Gastroesophageal sphincter (tissue), 4 donors: ENCODE data around the gene FAM32A. TPM values are rescaled to one million over a fixed set of nuclear protein-coding genes. Genes with fewer than 3 reads are reported as not detected.

Source experiments
- ATAC-seq: fragments of 150-250 bp; one replicate; pipeline ENCODE4 v1.9.1; 2016; ENCODE audit warnings: mild to moderate bottlenecking, moderate library complexity
- H3K27ac ChIP-seq, 4 donors: fragments of 200-600 bp; sonication (generic) in 3 of 4; 1 replicate in 3 of 4; 2 replicates in 1 of 4; pipeline ENCODE4 v1.5.1; 2016 to 2019
- H3K27me3 ChIP-seq: fragments of 200-600 bp; sonication (generic); one replicate; pipeline ENCODE4 v1.5.1; 2019
- H3K36me3 ChIP-seq, 2 donors: fragments of 200-600 bp; sonication (generic); one replicate each; pipeline ENCODE4 v1.5.1; 2019; ENCODE audit warnings: control low read depth in 1 of 2
- H3K4me1 ChIP-seq, 3 donors: fragments of 200-600 bp; sonication (generic); 1 replicate in 2 of 3; 2 replicates in 1 of 3; pipeline ENCODE4 v1.5.1; 2016 to 2019; ENCODE audit warnings: control low read depth in 2 of 3
- H3K4me3 ChIP-seq, 2 donors: fragments of 200-600 bp; sonication (generic); one replicate each; pipeline ENCODE4 v1.5.1; 2019; ENCODE audit warnings: mild to moderate bottlenecking in 1 of 2, moderate library complexity in 1 of 2
- H3K9me3 ChIP-seq, 3 donors: fragments of 200-600 bp; sonication (generic); one replicate each; pipeline ENCODE4 v1.5.1; 2017 to 2019; ENCODE audit warnings: control low read depth in 2 of 3
- EP300 ChIP-seq: sonication (generic); formaldehyde crosslinking; IDR thresholded peaks from one replicate; pipeline ENCODE4 v1.6.1; 2017; ENCODE audit warnings: antibody characterized with exemption, mild to moderate bottlenecking
- POLR2A ChIP-seq, 2 donors: fragments of 450-650 bp; IDR thresholded peaks; one replicate each; pipeline ENCODE4 v1.6.1; 2017; ENCODE audit warnings: antibody characterized with exemption in 2 of 2, mild to moderate bottlenecking in 2 of 2, moderate library complexity in 1 of 2
- POLR2AphosphoS5 ChIP-seq: sonication (generic); formaldehyde crosslinking; IDR thresholded peaks from one replicate; pipeline ENCODE4 v1.6.1; 2017; ENCODE audit warnings: antibody characterized with exemption
- WGBS, 2 donors: methylation state at CpG; one replicate each; pipeline ENCODE4 v1.1.5; 2018; ENCODE audit warnings: low coverage in 1 of 2; 5-methylcytosine and 5-hydroxymethylcytosine counted together
- total RNA-seq, 4 donors: library from RNA; depleted of rRNA; stranded (reverse); fragments of >200 nt; gene quantifications; one replicate each; pipeline ENCODE4 v1.1.0, GENCODE V29; 2016
- TF ChIP-seq, protein P1 (sequence below), 4 experiments: fragments of 200-600 bp in 2 of 4; fragments of 450-650 bp in 2 of 4; sonication (generic) in 1 of 4; IDR thresholded peaks; one replicate each; pipeline ENCODE4 v1.5.1; 2017 to 2019; ENCODE audit warnings: antibody characterized with exemption in 4 of 4, mild to moderate bottlenecking in 2 of 4, moderate library complexity in 2 of 4

The FAM32A gene
- total RNA-seq, 4 donors from 2014 or later = 90.1 to 126 (median 104) TPM

DNA sequence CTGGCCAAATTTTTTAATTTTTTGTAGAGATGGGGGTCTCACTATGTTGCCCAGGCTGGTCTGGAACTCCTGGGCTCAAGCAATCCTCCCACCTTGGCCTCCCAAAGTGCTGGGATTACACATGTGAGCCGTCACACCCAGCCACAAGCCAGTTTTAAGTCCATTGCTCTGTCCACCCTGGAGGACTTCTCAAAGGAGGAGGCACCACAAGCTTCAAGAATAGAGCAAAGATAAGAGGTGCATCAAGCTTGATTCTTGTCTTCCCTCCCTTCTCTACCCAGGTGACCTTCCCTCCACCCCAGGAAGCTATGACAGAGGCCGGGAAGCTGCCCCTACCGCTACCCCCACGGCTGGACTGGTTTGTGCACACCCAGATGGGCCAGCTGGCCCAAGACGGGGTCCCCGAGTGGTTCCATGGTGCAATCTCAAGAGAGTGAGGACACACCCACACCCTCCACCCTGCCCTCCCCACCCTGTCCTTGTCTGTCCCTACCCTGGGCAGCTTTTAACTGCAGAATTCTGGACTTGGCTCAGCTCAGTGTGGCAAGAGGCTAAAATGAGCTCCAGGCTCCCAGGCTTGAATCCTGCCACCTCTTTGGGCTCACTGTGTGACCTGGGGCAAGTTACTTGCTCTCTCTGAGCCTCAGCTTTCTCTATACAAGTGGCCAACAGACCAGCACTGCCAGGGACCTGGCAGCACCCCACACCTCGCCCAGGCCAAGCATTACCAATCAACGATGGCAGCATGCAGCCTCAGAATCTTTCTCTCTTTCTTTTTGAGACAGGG, 36.6 kb upstream of the FAM32A start:
- Histone ChIP-seq H3K4me1 (no peaks in the 10 kb centered on the region), H3K36me3 (no peaks in the 10 kb centered on the region), H3K27me3 (peaks cover 6% of the 10 kb centered on the region), H3K4me3 (no peak overlapping the region), H3K27ac (no peak overlapping the region), H3K9me3 (no peaks in the 10 kb centered on the region)
- WGBS, 2 donors = 92% methylated on average over 2 of the region's 8 CpGs; no CpG with 5 or more reads in 1 of the 2 donors
- no peak for TF ChIP-seq EP300
- TF ChIP-seq POLR2AphosphoS5 = no peak
- TF ChIP-seq, protein P1, sequence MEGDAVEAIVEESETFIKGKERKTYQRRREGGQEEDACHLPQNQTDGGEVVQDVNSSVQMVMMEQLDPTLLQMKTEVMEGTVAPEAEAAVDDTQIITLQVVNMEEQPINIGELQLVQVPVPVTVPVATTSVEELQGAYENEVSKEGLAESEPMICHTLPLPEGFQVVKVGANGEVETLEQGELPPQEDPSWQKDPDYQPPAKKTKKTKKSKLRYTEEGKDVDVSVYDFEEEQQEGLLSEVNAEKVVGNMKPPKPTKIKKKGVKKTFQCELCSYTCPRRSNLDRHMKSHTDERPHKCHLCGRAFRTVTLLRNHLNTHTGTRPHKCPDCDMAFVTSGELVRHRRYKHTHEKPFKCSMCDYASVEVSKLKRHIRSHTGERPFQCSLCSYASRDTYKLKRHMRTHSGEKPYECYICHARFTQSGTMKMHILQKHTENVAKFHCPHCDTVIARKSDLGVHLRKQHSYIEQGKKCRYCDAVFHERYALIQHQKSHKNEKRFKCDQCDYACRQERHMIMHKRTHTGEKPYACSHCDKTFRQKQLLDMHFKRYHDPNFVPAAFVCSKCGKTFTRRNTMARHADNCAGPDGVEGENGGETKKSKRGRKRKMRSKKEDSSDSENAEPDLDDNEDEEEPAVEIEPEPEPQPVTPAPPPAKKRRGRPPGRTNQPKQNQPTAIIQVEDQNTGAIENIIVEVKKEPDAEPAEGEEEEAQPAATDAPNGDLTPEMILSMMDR (IDR thresholded peaks at IDR 0.05) = no peak
- TF ChIP-seq POLR2A (IDR thresholded peaks at IDR 0.05) = no peak
- ATAC-seq = no peak

GRCh38 chr19:16153582-16154336, 31.5 kb upstream of the FAM32A start:
- Histone ChIP-seq H3K27ac (no peak overlapping the region), H3K4me1 (no peaks in the 10 kb centered on the region), H3K4me3 (no peak overlapping the region), H3K27me3 (no peaks in the 10 kb centered on the region), H3K36me3 (no peaks in the 10 kb centered on the region), H3K9me3 (no peaks in the 10 kb centered on the region)
- TF ChIP-seq POLR2AphosphoS5 (no peak), EP300 (no peak)
- TF ChIP-seq, protein P1 (IDR thresholded peaks at IDR 0.05) = no peak
- WGBS, 2 donors = 81 to 100% methylated on average over 2 to 5 of the region's 11 CpGs
- ATAC-seq = no peak

DNA sequence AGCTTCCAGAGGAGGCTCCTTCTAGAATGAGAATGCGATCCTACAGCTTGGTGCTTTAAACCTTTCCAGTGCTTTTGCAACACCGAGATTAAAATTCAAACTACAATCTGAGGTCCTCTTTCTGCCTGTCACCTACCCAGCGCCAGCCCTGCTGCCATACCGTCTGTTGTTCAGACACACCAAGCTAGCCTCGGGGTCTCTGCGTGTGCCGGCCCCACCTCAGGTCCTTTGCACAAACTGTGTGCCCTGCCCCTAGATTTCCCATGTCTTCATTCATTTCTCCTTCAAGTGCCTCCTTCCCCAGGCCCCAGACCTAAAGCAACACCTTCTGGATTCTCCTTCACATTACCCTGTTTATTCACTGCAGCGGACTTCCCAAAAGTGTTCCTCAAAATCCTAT, 30.7 kb upstream of the FAM32A start:
- H3K4me1 ChIP-seq = no peaks in the 10 kb centered on the region
- H3K27ac ChIP-seq = no peak overlapping the region
- ATAC-seq = no peak
- H3K36me3 ChIP-seq = no peaks in the 10 kb centered on the region
- TF ChIP-seq POLR2AphosphoS5 (no peak), EP300 (no peak)
- TF ChIP-seq, protein P1 (IDR thresholded peaks at IDR 0.05) = no peak
- no peaks in the 10 kb centered on the region for H3K9me3 ChIP-seq
- WGBS, 2 donors = 92 to 100% methylated on average over 4 to 8 of the region's 8 CpGs
- no peaks in the 10 kb centered on the region for H3K27me3 ChIP-seq
- no peak overlapping the region for H3K4me3 ChIP-seq

DNA sequence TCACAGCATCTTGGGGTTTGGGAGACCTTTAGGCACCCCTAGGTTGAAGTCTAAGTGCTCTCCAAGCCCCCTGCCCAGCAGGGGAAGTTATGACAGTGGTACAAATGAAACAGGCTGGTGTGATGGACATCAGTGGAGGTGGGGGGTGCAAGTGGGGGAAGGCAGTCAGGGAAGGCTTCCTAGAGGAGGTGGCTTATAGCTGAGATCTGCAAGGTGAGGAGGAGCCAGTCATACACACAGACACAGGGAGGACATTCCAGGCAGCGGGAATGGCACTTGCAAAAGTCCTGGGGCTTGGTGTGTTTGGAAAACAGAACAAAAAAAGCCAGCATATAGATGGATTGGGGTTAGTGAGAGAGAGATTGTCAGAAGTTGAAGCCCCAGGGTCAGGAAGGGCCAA, 30.1 kb upstream of the FAM32A start:
- no peak for ATAC-seq
- Histone ChIP-seq H3K36me3 (no peaks in the 10 kb centered on the region), H3K27ac (no peak overlapping the region), H3K4me3 (no peak overlapping the region), H3K9me3 (no peaks in the 10 kb centered on the region), H3K4me1 (no peaks in the 10 kb centered on the region), H3K27me3 (no peaks in the 10 kb centered on the region)
- TF ChIP-seq POLR2A (IDR thresholded peaks at IDR 0.05) (no peak), POLR2AphosphoS5 (no peak), EP300 (no peak)
- TF ChIP-seq, protein P1 (IDR thresholded peaks at IDR 0.05) = no peak
- 83 to 86% methylated on average over 1 of the region's 1 CpG for WGBS, 2 donors

DNA sequence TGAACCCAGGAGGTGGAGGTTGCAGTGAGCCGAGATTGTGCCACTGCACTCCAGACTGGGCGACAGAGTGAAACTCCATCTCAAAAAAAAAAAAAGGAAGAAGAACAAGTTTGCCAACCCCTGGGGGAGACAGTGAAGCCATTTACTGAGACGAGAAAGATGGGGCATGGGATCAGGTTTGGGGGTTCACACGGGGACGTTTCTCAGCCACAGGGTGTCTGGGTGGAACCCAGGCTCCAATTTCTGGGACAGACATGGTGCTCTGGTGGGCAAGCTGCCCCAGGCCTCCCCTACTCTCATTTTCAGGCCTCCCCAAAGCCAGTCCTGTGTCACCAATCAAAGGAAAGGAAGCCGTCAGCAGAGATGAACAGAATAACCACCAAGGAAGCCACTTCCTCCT, 28.3 kb upstream of the FAM32A start:
- no peaks in the 10 kb centered on the region for H3K9me3 ChIP-seq
- no peak for ATAC-seq
- H3K36me3 ChIP-seq = no peaks in the 10 kb centered on the region
- no peak overlapping the region for H3K4me3 ChIP-seq
- H3K27ac ChIP-seq = no peak overlapping the region
- WGBS, 2 donors = 40 to 88% methylated on average over 1 to 4 of the region's 6 CpGs
- H3K4me1 ChIP-seq = no peaks in the 10 kb centered on the region
- H3K27me3 ChIP-seq = no peaks in the 10 kb centered on the region
- TF ChIP-seq EP300 (no peak), POLR2AphosphoS5 (no peak), POLR2A (IDR thresholded peaks at IDR 0.05) (no peak)
- TF ChIP-seq, protein P1 (IDR thresholded peaks at IDR 0.05) = no peak
